Measurements from ENCODE around the gene AGAP4.
"Not testable (repeated sequence)": the region's sequence is repeated elsewhere in the genome, so short reads cannot be mapped to it uniquely, and the experiment has no call there.

Gene AGAP4

DNA sequence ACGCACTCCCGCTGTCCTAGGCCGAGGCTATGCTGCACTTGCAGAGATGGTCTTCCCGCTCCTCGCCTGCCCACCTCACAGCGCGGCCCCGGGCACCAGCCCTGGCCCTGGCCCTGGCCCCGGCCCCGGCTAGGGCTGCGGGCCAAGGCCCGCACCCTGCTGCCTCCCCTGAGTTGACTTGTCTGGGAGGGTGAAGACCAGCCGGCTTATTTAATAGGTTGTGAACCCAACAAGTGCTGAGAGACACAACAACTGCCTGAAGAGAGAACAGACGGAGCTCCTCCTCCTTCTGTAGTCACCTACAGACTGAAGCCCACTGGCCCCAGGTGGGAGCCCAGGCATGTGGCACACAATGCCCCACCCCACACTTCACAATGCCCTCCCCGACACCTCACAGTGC is at the start of gene AGAP4:
AGAP4 (minus strand) TSS at position 101 of the 400 bp plus-strand sequence. CDS start 153 bp downstream, outside the sequence.
- DNase-seq (ENCODE audit: low spot score), result not testable (repeated sequence)

DNA sequence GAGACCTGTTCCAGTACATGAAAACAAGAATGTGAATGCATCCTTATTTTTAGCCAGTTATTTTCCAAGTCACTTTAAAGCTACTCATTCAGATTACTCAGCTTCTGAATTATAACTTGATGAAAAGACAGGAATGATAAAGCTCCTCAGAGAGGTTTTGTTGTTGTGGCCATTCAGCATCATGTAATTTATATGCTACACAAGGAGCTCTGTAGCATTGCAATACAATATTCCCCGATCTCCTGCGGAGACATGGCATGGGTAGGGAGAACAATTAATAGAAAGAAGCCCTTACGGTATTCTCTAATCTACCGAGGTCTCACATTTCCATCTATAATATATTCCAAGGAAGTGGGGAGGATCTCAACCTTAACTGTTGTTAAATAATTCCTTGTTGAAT is 43.4 kb upstream of the AGAP4 start:
- not testable (repeated sequence) for DNase-seq (ENCODE audit: low spot score)

DNA sequence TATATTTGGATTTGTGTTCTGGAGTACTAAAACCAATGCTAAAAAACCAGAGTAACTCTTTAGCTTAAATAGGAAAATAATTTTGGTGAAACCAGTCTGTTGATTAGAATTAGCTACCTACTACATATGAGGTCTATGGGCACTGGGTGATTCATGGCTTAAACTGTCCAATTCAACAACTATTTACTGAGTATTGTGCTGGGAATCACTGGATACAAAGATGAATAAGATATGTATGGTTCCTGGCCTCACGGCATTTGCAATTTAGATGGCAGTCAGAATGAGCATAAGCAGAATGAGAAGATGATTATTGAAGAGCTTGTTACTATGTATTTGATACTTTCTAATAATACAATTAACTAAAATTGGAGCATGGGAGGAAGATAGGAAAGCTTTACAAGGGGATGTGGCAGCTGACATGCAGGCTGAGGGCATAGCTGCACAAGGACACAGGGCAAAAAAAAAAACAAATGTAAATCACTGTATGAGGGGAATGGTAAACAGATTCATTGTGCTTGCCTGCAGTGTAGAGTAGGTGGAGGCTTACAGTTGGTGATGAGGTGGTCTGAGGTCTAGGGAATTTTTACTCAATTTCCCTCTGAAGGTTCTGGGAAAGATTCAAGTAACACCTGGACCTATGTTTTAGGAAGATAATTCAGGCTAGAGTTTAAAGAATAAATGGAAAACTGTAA is 42.4 kb upstream of the AGAP4 start:
- DNase-seq (ENCODE audit: low spot score), result not testable (repeated sequence)

DNA sequence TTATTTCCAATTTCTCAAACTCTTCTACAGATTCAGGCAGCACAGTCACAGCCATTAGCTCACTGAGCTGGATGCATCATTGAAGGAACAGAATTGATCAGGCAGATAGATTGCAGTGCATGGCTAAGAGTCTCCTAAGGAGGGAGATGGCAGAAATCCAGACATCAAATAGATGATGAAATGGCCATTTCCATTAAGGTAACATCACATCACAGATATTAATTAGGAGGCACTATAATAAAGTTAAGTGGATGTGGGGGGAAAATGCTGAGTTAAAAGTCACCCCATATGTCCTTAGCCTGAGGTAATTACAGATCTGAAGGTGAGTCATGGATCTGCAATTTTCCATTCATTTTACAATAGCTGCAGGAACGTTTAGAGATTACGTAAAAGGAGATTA is 35.6 kb upstream of the AGAP4 start:
- DNase-seq (ENCODE audit: low spot score), result not testable (repeated sequence)

DNA sequence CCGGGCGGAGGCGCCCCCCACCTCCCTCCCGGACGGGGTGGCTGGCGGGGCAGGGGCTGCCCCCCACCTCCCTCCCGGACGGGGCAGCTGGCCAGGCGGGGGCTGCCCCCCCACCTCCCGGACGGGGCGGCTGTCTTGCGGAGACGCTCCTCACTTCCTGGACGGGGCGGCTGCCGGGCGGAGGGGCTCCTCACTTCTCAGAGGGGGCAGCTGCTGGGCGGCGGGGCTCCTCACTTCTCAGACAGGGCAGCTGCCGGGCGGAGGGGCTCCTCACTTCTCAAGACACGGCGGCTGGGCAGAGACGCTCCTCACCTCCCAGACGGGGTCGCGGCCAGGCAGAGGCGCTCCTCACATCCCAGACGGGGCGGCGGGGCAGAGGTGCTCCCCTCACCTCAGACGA is 18.1 kb upstream of the AGAP4 start:
- DNase-seq (ENCODE audit: low spot score), result not testable (repeated sequence)

DNA sequence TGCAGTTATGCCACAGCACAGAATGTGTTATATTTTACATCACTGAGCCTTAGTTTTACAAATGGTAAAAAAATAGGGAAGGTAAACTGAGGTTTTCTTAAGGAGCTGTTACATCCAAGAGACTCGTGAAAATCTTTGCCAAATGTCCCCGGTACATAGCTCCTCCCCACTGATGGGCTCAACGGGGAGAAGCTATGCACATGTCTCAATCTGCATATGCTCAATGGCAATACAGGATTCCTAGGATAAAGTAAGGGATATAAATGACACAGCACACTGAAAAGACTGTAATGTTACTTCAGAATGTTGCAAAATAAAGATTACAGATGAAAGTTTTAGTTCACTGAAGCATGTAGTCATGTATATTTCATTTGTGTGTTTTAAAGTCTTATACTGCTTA is 17.0 kb upstream of the AGAP4 start:
- DNase-seq (ENCODE audit: low spot score), result not testable (repeated sequence)

DNA sequence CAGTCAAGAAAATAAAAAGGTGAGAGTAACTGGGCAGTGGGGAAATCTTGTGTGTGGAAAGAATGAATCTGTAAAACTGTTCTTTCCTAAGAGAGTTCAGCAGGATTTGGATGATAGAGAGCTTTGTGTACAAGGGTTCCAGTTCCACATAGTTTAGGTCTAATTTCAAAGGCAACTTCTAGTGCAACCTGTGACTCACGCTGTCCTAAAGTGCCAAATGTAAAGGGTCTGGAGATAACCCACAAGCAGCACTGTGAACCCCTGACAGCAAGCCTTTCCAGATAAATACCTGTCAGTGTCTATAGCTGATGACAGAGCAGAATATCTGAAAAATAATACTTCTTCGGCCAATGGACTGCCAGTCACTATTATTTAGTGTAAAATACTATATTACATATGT is 16.3 kb upstream of the AGAP4 start:
- not testable (repeated sequence) for DNase-seq (ENCODE audit: low spot score)

DNA sequence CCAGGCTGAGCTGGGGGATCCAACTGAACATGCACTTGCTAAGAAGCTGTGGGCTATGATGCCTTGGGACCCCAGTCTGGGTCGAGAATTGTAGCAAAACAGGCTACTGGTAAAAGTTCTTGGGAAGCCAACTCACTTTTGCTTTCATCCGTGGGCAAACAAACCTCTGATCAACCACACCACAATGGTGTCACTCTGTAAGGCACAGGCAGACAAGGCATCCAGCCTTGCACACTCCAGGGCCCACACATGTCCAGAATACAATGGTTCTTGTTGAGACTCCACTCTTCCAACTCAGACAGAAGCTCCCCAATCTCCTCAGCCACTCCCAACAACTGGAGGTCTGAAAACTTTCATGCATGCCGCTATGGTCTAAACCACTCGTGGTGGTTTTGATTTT is 10.6 kb upstream of the AGAP4 start:
- DNase-seq (ENCODE audit: low spot score), result not testable (repeated sequence)

DNA sequence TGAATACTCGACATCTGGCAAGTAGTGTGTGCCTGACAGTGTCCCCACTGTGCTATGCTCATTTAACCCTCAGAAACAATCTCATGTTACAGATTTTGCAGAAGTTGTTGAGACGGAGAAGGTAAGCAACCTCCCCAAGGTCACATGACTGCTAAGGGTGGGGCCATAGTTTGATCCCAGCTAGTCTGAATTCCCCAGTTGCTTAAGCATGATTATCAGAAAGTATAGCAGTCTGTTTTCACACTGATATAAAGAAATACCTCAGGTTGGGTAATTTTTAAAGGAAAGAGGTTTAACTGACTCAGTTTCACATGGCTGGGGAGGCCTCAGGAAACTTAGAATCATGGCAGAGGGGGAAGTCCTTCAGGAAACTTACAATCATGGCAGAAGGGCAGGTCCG is 1.2 kb upstream of the AGAP4 start:
- not testable (repeated sequence) for DNase-seq (ENCODE audit: low spot score)

DNA sequence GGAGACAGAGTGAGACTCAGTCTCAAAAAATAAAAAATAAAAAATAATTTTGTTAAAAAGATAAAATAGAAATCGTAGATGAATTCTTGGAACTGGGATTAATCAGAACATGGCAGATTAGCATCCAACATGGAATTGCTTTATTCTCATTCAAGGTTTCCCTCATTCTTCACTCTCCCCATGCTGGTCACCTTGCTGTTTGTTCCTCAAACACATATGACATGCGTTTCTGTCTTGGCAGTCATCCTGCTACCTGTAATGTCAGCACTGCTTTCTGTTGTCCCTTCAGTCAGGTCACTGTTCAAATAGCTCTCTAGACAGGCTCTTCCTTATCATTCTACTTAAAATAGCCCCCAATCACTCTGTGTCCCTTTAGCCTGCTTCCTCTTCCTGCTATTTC is 24.4 kb downstream of the AGAP4 start:
- DNase-seq (ENCODE audit: low spot score), result not testable (repeated sequence)

DNA sequence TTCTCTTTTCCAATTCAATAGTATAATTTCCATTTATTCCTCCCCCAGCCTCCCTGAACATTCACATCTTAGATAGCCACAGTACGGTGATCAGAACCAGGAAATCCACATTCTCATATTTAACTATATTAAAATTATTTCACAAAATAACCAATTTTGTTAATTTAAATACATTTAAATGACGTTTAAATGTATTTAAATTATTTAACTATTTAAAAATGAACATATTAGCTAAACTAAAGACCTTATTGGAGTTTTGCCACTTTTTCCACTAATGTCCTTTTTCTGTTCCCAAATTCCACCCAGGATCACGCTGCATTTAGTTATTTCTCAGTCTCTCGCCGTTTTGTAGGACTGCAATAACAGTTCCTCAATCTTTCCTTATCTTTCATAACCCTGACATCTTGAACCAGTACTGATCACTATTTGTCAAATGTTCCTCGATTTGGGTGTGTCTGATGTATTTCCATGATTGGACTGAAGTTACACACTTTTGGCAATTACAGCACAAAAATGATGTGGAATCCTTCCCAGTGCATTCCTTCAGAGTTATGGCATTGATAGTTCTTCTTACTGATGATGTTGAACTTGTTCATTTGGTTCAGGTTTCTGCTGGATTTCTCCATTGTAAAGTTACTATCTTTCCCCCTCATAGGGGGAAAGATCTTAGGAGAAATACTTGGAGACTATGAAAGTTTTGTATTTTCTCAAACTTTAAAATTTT is 27.0 kb downstream of the AGAP4 start:
- not testable (repeated sequence) for DNase-seq (ENCODE audit: low spot score)

DNA sequence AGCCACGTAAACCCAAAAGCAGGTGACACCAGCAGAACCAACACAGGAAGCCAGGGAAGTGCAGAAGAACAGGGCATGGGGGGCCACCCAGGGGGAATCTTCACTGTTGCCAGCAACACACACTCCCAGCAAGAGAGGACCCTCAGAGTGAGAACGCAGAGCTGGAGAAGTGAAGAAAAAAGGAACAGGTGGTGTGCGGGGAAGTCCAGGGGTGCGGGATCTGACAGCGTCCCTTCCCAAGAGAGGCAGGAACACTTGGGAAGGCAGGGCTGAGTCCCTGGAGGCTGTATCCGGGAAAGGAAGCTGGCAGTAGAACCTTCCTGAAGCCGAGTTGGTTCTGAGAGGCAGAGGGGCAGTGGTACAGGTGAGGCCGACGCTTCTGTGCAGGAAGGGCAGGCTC is 27.7 kb downstream of the AGAP4 start:
- no peak for DNase-seq (ENCODE audit: low spot score)

DNA sequence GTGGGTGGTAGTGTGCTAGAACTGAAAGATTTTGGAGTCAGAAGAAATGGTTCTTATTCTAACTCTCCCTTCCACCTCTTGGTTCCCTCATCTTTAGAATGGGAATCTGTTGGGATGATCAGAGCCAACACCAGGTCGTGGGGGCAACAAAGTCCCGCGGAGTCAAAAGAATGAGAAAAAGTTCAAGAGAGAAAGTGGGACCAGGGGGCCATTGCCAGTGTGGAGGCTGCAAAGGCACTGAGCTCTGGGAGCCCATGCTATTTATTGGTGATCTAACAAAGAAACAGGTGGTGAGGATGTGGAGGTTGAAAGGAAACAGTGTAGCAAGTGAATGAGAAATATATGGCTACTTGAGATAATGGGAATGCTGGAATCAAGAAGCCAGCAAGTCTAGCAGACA is 29.4 kb downstream of the AGAP4 start:
- no peak for DNase-seq (ENCODE audit: low spot score)

DNA sequence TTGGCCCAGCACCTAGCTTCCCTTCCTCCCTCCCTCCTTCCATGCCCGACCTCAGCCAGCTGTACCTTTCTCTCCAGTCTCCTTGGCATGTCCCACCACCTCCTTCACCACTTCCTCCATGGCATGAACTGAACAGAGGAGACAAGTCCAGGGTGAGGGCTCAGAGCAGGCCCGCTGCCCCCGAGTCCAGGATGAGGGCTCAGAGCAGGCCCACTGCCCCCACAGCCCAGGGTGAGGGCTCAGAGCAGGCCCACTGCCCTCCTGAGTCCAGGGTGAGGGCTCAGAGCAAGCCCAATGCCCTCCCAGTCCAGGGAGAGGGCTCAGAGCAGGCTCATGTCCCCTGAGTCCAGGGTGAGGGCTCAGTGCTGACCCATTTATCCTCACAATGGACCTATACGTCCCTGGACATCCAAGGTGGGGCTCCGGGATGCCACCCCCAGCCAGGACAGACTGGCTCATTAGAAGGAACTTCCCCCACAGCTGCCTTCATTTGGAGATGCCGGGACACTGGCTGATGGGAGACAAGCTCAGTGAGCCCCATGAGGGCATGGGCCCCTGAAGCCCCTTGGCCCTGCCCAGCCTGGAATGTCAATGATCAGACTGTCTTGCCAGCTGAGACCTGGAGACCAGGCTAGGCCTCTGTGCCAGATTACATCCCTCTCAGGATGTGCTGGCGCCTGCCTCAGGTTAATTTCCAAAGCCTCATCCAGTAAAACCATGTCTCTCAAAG is 30.0 kb downstream of the AGAP4 start:
- no peak for DNase-seq (ENCODE audit: low spot score)

DNA sequence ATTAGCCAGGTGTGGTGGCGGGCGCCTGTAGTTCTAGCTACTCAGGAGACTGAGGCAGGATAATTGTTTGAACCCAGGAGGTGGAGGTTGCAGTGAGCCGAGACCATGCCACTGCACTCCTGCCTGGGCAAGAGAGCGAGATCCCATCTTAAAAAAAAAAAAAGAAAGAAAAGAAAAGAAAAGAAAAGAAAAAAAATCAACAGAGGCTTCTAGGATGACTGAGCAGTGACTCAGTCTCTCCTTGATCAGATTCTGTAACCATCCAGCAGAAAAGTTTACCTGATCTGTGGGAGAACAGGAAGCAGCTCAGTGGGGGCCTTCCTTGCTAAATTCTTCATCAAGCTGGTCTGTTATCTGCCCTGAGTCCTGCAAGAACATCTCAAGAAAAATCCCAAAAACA is 33.2 kb downstream of the AGAP4 start:
- not testable (repeated sequence) for DNase-seq (ENCODE audit: low spot score)

DNA sequence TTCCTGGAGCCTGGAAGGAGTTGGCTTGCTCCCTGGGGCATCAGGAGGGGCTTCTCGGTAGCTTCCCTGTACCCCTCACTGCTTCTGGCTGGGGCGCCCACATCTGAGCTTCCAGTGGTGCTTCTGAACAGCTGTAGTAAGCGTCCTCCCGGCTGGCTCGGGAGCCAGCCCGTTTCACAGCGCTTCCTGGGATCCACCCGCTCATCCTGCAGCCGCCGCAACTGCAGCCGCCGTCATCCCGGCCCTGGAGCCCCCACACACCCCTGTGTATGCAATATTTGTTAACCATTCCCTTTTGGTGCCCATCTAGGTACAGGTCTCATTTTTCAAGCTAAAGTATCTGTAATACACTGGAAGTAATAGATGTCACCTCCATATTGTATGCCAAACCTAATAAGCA is 34.3 kb downstream of the AGAP4 start:
- DNase-seq (ENCODE audit: low spot score), result not testable (repeated sequence)

DNA sequence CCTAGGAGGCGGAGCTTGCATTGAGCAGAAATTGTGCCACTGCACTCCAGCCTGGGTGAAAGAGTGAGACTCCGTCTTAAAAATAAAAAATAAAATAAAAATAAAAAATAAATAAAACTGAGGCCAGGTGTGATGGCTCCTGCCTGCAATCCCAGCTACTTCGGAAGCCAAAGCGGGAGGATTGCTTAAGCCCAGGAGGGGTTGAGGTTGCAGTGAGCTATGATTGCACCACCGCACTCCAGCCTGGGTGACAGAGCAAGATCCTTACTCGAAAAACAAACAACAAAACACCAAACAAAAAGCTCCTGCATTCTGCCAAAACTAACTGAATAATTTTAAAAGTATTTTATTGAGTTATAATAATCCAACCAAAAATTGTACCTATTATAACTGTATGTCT is 36.2 kb downstream of the AGAP4 start:
- no peak for DNase-seq (ENCODE audit: low spot score)

DNA sequence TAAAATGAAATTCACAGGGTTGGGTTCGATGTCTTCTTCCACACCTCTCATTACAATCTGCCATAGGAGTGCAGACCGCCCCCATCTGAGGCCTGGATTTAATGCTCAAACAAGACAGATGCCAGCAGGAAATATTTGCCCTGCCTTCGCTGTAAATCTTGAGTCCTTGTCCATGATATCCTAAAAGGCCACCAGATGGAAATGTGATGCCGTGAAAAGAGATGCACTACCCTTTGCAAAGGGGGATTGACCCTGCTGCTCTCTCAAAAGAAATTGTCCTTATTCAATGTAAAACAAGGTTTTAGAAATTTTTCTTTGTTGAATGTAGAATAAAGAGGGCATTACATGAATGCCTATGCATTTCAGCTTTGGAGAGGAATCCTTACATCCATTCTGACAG is 37.5 kb downstream of the AGAP4 start:
- DNase-seq (ENCODE audit: low spot score), result no peak

DNA sequence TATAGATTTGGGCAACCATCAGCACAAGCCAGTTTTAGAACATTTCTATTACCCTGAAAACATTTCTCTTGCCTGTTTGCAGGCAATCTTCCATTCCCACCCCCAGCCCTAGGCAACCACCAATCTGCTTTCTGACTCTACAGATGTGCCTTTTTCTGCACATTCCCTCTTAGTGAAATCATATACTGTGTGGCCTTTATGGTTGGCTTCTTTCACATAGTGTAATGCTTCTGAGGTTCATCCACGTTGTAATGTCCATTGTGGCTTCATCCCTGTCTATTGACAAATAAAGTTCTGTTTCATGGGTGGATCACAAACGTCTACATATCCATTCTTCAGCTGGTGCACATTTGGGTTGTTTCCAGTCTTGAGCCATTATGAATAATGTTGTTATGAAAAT is 42.3 kb downstream of the AGAP4 start:
- not testable (repeated sequence) for DNase-seq (ENCODE audit: low spot score)

DNA sequence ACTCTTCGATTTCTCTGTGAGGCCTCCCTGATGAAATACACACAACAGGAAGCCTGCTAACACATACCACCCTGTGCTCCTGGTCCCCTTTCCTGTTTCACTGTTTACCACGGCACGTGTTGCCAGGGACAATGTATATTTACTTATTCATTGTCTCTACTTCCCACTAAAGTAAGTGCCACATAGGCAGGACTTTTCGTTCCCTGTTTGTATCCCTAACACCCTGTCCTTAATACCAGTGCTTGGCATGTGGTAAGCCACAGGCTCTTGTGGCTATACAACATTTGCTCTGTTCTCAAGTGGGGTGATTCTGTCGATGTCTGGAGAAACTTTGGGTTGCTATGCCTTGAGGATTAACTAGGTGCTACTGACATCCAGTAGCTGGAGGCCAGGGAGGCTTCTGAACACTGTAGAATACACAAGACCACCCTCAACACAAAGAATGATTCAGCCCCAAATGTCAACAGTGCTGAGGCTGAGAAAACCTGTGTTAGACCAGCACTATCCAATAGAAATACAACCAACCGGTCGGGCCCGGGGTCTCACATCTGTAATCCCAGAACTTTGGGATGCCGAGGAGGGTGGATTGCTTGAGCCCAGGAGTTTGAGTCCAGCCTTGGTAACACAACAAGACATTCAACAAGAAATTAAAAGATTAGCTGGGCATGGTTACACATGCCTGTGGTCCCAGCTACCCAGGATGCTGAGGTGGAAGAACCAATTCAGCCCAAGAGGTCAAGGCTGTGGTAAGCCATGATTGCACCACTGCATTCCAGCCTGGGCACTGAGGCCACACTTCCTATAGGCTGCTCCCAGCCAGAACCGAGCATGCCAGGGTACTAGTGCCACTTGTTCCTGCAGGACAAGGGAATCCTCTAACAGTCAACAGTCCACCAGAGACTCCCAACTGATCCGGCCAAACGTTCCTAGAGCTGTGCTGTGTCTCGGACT is 44.0 kb downstream of the AGAP4 start:
- DNase-seq (ENCODE audit: low spot score), result not testable (repeated sequence)

DNA sequence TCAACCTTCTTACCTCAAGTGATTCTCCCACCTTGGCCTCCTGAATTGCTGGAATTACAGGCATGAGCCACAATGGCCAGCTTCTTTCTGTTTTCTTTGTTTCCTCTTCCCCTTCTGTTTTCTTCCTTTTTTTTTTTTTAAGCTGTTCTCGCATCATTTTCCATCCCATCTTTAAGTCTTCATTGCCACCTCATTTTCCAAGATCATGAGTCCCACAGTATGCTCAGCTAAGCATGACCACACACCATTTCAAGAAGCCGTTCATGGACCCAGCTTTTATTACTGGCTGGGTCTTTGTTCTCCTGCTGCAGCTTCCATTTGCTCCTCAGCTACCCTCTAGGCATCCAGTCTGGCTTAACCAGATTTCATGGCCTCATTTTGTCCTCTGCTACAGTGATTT is 52.5 kb downstream of the AGAP4 start:
- not testable (repeated sequence) for DNase-seq (ENCODE audit: low spot score)

Measured in pons (tissue), 1 donor.